HepG2 (cell line): ENCODE results near the gene PHLDB1.

Experiments
- ARHGAP35 ChIP-seq: sonication (generic); formaldehyde crosslinking; IDR thresholded peaks from 2 replicates; pipeline ENCODE4 v1.9.0; 2022; ENCODE audit warnings: mild to moderate bottlenecking, inconsistent platforms, moderate library complexity, missing genetic modification reagents, borderline replicate concordance
- CREM ChIP-seq, 2 experiments: sonication (generic) in 1 of 2; formaldehyde crosslinking in 1 of 2; IDR thresholded peaks; 2 replicates each; pipeline versions ENCODE4 v1.4.0 to v1.6.1; 2016 to 2020; ENCODE audit warnings: antibody characterized with exemption in 1 of 2, mild to moderate bottlenecking in 1 of 2, missing genetic modification reagents in 1 of 2
- EP300 ChIP-seq, 3 experiments: sonication (generic) in 1 of 3; formaldehyde crosslinking in 1 of 3; IDR thresholded peaks; 2 replicates each; pipeline versions ENCODE4 v1.5.1 to v1.6.1; 2011 to 2020; ENCODE audit warnings: low read depth in 2 of 3, low read length in 2 of 3, borderline replicate concordance in 1 of 3, improper control_type of control experiment in 1 of 3, mild to moderate bottlenecking in 1 of 3, missing genetic modification reagents in 1 of 3, moderate library complexity in 1 of 3
- HMG20B ChIP-seq: conservative IDR thresholded peaks from 2 replicates; pipeline ENCODE4 v1.6.1; 2016; ENCODE audit warnings: missing genetic modification reagents, missing compliant biosample characterization
- KLF16 ChIP-seq, 2 experiments: sonication (generic) in 1 of 2; formaldehyde crosslinking in 1 of 2; IDR thresholded peaks; 2 replicates each; pipeline versions ENCODE4 v1.6.1 to v1.8.0; 2016 to 2023; ENCODE audit warnings: missing genetic modification reagents in 2 of 2, missing compliant biosample characterization in 1 of 2
- KLF9 ChIP-seq: IDR thresholded peaks from 2 replicates; pipeline ENCODE4 v1.6.1; 2016; ENCODE audit warnings: low read depth
- NFIC ChIP-seq: IDR thresholded peaks from 2 replicates; pipeline ENCODE4 v1.6.1; 2012; ENCODE audit warnings: mild to moderate bottlenecking, low read length, inconsistent platforms
- POLR2G ChIP-seq: fragments of 200-400 bp; formaldehyde crosslinking; IDR thresholded peaks from 2 replicates; pipeline ENCODE4 v1.6.1; 2018; ENCODE audit warnings: mild to moderate bottlenecking, low read depth, low read length, moderate library complexity
- SP1 ChIP-seq, 2 experiments: fragments of 450-650 bp in 1 of 2; sonication (generic) in 1 of 2; formaldehyde crosslinking in 1 of 2; IDR thresholded peaks; 2 replicates each; pipeline versions ENCODE4 v1.4.0 to v1.6.1; 2016 to 2020; ENCODE audit warnings: missing genetic modification reagents in 1 of 2
- ZNF589 ChIP-seq: sonication (generic); formaldehyde crosslinking; conservative IDR thresholded peaks from 2 replicates; pipeline ENCODE4 v1.8.0; 2022; ENCODE audit warnings: mild to moderate bottlenecking, moderate library complexity, missing genetic modification reagents
- TF ChIP-seq, protein P1 (sequence below): sonication (generic); formaldehyde crosslinking; IDR thresholded peaks from 2 replicates; pipeline ENCODE4 v1.4.0; 2020; ENCODE audit warnings: missing genetic modification reagents
- TF ChIP-seq, protein P2 (sequence below): sonication (generic); formaldehyde crosslinking; IDR thresholded peaks from 2 replicates; pipeline ENCODE4 v1.4.0; 2020; ENCODE audit warnings: missing genetic modification reagents, mild to moderate bottlenecking, borderline replicate concordance
- TF ChIP-seq, protein P3 (sequence below): sonication (generic); formaldehyde crosslinking; IDR thresholded peaks from 2 replicates; pipeline ENCODE4 v1.4.0; 2020; ENCODE audit warnings: missing genetic modification reagents

DNA sequence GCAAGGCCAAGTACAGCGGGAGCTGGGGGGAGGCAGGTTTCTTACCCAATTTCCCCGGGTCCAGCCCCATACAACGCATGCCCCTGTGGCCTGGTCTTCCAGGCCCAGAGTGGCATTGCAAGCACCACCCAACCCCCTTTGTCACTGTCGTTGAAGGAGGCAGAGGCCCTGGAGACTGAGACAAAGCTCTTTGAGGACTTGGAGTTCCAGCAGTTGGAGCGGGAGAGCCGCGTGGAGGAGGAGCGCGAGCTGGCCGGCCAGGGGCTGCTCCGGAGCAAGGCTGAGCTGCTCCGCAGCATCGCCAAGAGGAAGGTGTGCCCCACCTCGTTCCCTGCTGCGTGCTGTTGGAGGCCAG lies 27.8 kb downstream of the PHLDB1 start:
- TF ChIP-seq SP1 (IDR thresholded peaks at IDR 0.05): no peak
- TF ChIP-seq SP1 (CRISPR knock-in tag; IDR thresholded peaks at IDR 0.05): no peak
- no peak for TF ChIP-seq ARHGAP35 (CRISPR knock-in tag)
- TF ChIP-seq NFIC: no peak
- no peak for TF ChIP-seq ZNF589 (CRISPR knock-in tag)
- no peak for TF ChIP-seq KLF16 (CRISPR knock-in tag; IDR thresholded peaks at IDR 0.05)
- no peak for TF ChIP-seq EP300 (IDR thresholded peaks at IDR 0.05; ENCODE audit: low read depth in 2 of 2, low read length in 2 of 2)
- TF ChIP-seq EP300 (CRISPR knock-in tag; IDR thresholded peaks at IDR 0.05; ENCODE audit: borderline replicate concordance): no peak
- TF ChIP-seq POLR2G: no peak
- TF ChIP-seq, protein P1, sequence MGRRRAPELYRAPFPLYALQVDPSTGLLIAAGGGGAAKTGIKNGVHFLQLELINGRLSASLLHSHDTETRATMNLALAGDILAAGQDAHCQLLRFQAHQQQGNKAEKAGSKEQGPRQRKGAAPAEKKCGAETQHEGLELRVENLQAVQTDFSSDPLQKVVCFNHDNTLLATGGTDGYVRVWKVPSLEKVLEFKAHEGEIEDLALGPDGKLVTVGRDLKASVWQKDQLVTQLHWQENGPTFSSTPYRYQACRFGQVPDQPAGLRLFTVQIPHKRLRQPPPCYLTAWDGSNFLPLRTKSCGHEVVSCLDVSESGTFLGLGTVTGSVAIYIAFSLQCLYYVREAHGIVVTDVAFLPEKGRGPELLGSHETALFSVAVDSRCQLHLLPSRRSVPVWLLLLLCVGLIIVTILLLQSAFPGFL (CRISPR knock-in tag): no peak
- TF ChIP-seq, protein P2, sequence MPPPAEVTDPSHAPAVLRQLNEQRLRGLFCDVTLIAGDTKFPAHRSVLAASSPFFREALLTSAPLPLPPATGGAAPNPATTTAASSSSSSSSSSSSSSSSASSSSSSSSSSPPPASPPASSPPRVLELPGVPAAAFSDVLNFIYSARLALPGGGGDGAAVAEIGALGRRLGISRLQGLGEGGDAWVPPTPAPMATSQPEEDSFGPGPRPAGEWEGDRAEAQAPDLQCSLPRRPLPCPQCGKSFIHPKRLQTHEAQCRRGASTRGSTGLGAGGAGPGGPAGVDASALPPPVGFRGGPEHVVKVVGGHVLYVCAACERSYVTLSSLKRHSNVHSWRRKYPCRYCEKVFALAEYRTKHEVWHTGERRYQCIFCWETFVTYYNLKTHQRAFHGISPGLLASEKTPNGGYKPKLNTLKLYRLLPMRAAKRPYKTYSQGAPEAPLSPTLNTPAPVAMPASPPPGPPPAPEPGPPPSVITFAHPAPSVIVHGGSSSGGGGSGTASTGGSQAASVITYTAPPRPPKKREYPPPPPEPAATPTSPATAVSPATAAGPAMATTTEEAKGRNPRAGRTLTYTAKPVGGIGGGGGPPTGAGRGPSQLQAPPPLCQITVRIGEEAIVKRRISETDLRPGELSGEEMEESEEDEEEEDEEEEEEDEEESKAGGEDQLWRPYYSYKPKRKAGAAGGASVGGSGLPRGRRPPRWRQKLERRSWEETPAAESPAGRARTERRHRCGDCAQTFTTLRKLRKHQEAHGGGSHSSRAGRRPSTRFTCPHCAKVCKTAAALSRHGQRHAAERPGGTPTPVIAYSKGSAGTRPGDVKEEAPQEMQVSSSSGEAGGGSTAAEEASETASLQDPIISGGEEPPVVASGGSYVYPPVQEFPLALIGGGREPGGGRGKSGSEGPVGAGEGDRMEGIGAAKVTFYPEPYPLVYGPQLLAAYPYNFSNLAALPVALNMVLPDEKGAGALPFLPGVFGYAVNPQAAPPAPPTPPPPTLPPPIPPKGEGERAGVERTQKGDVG (CRISPR knock-in tag): no peak
- TF ChIP-seq HMG20B (CRISPR knock-in tag): no peak
- no peak for TF ChIP-seq KLF9 (CRISPR knock-in tag)
- no peak for TF ChIP-seq CREM (IDR thresholded peaks at IDR 0.05)
- no peak for TF ChIP-seq CREM (CRISPR knock-in tag; IDR thresholded peaks at IDR 0.05)
- TF ChIP-seq, protein P3, sequence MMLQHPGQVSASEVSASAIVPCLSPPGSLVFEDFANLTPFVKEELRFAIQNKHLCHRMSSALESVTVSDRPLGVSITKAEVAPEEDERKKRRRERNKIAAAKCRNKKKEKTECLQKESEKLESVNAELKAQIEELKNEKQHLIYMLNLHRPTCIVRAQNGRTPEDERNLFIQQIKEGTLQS (CRISPR knock-in tag): no peak
